Activated naive CD8-positive, alpha-beta T cell treated with anti-CD3 and anti-CD28 coated beads, Interleukin-2, amount 50 U/mL, for 16 hours (primary cell): ENCODE data around the gene PNPLA1.

Source experiments
- DNase-seq: peaks from one replicate; pipeline ENCODE4 v3.0.0-alpha.2; 2020; ENCODE audit warnings: low read depth, low spot score

PNPLA1 gene, protein sequence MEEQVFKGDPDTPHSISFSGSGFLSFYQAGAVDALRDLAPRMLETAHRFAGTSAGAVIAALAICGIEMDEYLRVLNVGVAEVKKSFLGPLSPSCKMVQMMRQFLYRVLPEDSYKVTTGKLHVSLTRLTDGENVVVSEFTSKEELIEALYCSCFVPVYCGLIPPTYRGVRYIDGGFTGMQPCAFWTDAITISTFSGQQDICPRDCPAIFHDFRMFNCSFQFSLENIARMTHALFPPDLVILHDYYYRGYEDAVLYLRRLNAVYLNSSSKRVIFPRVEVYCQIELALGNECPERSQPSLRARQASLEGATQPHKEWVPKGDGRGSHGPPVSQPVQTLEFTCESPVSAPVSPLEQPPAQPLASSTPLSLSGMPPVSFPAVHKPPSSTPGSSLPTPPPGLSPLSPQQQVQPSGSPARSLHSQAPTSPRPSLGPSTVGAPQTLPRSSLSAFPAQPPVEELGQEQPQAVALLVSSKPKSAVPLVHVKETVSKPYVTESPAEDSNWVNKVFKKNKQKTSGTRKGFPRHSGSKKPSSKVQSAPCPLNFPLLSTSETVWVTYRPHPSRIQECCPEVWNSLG

DNA sequence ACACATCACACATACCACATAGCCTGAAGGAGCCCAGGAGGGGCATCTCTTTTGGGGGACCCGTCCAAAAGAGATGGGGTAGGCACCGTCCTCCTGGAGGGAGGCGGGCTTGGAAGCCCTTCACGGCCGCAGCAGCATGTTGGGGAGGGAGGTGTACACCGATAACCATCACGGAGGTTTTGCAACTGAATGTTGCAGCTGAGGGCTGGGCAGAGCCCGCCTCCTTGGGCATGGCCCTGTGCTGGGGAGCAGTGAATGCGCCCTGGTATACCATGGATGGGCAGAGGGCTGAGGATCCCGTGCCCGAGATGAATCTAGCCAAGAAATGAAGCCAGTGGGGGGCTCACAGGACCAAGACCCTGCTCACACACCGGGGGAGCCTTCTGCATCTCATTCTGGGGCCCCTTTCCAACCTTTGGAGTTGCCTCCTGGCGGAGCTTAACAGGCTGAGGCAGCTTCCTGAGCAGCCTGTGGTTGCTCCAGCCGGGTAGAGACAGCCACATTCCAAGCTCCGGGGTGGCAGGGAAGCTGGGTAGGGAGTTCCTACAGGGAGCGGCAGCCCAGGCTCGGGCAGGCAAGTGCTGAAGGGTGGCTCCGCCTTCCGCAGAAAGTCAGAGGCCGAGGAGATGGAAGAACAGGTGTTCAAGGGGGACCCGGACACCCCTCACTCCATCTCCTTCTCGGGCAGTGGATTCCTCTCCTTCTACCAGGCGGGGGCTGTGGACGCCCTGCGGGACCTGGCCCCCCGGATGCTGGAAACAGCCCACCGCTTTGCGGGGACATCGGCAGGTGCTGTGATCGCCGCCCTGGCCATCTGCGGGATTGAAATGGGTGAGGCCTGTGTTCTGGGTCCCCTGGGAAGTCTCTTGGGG lies at the start of gene PNPLA1:
TSS of gene PNPLA1 (plus strand) at position 227 of the 872 bp plus-strand sequence. CDS start at position 627, 400 bp downstream.
- no peak for DNase-seq

DNA sequence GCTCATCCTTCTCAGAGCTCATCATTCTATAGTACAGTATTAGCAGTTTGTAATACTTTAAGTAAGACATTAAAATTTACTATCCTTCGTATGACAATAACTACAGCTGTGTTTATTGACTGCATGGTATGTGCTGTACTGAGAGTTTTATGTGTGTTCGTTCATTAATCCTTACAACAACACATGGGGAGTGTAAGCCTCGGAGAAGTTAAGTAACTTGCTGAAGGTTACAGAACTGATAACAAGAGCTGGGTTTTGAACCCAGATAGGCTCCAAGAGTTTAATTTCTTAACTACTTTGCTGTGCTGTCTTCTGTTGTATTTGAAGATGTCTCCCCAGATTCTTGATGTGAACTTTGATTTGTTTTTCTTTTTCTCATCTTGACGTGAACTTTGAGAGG lies 49.6 kb upstream of the PNPLA1 start:
- DNase-seq = no peak

DNA sequence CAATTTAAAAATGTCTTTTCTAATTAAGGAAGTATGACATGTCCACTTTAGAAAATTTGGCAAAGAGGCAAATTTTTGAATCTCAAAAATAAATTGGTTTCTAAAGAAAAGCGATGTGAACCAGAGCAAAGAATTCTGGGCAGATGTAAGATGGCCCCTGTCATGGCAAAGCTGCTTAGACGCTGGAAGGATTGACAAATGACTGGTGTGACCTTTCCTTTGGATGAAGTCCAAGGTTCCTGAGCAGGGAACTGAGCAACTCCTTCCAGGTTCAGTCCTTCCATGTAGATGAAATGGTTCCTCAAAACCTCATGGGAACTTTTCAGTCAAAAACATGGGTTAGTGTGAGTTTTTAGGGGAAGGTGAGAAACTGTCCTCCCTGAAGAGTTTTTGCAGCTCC lies 48.2 kb upstream of the PNPLA1 start:
- DNase-seq = no peak

DNA sequence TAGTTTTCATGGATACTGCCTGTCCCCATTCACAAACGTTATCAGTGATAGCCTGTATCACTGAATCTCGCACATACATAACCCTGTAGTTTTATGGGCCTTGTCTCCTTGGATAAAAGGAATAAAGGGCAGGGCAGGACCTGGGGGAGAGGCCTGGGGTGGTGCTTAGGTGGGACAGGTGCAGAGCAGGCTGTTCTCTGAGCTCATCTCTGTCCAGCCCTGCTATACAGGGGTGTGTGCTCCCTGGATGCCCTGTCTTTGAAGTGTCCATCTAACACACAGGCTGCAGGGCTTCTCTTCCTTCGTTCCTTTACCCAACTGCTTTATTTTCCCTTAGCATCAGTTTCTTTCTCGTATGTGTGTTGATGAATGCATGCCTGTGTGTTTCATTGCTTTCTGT lies 46.9 kb upstream of the PNPLA1 start:
- no peak for DNase-seq

DNA sequence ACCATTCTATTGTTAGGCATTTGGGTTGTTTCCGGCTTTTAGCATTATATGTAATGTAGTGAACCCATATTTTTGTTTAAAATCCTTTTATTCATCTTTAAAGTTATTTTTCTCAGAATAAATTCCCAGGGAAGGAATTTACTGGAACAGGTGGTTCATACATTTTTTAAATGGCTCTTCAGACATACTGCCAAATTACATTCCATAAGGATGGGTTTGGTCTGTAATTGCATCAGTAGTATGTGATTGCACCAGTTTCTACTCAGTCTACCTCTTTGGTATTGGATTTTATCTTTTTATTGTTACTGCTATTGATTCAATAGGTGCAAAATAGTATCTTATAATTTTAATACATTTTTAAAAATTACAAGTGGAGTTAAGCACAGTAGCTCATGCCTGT lies 46.2 kb upstream of the PNPLA1 start:
- no peak for DNase-seq

DNA sequence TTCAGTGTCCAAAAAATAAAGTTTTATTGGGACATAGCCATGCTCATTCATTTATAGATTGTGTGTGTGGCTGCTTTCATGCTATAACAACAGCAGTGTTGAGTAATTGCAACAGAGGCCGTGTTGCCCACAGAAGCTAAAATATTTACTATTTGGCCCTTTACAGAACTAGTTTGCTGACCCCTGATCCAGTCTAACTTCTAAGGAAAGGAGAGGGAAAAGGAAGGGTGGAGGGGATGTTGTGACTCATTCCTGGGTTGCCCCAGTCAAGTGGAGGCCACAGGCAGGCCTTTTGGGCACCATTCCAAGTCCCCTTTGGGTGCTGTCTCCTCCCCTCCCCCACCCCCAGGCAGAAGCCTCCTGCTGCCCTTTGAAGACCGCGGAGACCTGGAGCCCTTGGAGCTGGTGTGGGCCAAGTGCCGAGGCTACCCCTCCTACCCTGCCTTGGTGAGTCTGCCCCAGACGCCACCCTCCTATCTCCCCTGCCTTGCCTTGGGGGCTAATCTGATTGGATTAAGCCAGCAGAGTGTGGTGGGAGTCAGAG lies 44.9 kb upstream of the PNPLA1 start:
- no peak for DNase-seq

DNA sequence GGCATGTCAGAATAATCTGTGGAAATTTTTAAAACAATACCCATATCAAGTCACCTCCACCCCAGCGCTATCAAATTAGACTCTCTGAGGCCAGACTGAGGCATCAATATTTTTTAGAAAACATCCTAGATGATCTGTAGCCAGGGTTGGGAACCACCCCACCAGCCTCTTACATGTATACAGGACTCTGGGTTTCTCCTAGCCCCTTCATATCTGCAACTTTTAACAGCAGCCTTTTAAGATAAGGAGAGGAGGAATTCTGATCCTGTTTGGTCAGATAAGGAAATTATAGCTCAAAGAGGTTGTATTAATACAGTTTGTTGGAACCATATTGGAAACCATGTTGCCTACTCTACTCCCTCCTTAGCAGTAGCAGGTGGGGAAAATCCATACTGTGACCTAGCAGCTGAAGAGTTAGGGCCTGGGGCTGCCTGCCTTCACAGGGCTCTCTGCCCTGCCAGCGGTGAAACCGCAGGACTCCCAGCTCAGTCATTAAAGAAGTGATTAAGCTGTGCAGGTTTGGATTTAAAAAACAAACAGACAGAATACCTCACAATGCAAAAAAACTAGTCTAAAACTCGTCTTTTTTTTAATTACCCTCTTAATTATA lies 43.3 kb upstream of the PNPLA1 start:
- DNase-seq = no peak

DNA sequence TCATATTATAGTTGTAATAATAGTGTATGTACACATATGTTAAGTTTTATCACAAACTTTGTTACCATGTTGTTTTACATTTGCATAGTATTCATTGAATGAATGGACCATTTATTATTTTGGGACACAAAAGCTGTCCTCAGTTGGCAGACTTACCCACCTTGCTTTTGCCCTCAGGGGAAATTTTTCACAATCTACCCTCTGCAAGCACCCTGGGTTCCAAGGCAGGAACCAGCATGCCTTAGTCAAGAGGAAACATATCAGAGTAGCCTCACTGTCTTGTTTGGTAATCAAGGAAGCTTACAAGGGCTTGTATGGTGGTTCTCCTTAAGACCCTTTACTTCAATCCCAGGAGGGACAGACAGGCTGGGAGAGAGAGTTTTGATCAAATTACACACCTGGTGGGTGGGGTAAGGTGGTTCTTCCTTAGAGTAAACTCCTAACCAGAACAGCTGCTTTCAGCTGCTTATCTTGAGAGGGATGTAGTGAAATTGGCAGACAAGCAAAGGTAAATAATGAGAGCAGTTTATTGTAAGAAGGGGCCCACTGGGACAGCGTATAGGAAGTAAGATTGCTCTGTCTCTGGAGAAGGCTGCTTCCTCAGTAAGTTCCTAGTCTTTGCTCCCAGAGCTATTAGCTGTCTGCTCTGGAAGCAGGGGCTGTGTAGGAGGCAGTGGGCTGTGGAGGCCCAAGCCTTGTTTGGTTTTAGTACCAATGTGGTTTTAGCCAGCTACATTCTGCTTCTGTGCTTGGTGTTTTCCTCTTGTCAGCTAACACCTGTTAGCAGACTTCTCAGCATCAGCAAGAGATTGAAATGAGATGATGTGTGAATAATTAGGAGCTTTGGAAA lies 42.3 kb upstream of the PNPLA1 start:
- no peak for DNase-seq

DNA sequence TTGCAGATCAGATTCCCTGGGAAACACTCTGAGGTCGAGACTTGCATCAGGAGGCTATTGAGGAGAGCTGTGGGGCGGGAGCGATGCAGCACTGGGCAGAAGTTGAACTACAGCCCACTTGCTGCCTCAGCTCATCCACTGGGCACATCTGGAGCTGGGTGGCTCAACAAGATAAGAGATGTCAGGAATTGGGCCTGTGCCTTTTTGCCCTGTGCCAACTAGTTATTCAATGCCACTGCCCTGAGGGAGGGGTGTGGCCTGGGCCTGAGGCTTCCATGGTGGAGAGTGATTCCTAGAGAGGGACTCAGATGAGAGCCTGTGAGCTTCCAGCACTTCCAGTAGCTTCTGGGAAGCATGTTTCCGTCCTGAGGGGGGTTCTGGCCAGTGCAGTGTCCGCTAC lies 40.6 kb upstream of the PNPLA1 start:
- no peak for DNase-seq

DNA sequence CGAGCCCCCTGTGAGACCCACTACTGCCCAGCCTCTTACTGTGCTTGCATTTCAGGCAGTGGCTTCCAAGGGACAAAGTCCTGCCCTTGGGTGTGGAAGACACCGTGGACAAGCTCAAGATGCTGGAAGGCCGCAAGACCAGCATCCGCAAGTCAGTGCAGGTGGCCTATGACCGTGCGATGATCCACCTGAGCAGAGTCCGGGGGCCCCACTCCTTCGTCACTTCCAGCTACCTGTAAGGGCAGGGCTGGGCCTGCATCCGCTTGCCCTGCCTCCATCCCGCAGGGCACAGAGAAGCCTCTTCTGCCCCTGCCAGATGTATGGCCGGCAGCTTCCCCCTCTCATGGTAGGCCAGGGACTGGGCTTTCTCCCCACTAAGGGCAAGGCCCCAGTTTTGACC lies 39.5 kb upstream of the PNPLA1 start:
- no peak for DNase-seq

DNA sequence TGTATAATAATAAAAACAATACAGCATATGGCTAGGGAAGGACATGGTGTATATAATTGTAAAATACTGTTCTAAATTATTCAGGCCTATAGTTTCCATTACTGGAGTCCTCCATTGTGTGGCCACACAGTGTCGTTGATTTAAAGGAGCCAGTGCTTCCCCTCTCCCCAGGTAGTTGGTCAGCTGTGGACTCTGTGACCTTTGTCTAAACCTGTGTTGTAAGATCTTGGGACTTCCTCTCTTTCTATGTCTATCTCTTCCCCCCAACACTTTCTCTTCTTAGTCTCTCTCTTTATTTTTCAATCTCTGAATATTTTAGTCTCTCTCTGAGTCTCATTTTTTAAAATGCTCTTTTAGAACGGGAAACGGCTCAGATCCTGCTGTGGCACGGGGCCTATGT lies 37.7 kb upstream of the PNPLA1 start:
- DNase-seq = no peak

DNA sequence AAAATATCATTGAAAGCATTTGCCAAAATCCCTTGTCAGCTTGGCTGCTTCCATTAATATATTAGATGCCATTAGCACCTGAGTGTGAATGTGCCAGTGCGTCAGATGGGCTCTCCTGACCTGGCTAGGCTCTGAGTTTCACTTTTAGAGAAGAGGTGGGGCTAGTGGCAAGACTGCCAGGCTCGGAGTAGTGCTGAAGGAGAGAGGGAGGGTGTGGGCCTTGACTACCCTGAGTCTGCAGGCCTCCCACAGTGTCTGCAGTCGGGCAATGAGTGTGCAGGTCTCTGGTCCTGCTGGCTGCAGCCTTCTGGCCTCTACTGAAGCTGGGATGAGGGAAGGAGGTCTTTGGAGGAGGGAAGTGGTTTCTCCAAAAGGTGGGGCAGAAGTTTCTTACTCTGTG lies 34.6 kb upstream of the PNPLA1 start:
- no peak for DNase-seq

DNA sequence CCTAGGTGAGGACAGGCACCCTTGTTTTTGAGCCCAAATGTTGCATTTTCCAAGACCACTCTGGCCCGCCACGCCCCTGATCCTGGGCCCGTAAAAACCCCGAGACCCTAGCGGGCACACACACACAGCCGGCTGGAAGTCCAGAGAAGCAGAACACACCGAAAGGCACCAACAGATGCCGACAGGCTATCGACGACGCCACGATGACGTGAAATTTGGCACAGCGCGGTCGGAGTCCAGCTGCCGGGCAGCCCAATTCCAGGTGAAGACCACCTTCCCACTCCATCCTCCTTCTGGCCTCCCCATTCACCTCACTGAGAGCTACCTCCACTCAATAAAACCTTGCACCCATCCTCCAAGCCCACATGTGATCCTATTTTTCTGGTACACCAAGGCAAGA lies 34.0 kb upstream of the PNPLA1 start:
- no peak for DNase-seq

DNA sequence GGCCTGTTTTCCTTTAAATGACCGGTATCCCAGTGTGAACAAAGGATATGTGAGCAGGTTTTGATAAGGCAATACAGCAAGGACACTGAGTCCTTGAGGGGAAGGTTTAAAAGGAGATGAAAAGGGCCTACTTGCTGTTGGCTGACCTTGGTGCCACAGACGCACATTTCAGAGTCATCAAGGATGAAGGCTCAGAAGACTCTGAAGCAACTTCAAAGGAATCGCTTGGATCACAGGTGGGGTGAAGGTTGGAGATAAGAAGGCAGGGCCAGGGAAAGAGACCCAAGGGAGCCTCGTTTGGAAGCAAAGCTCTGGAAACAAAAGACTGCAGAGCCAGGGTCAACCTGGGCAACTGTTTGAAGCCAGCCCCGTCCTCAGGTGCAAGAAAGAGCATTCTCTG lies 30.1 kb upstream of the PNPLA1 start:
- no peak for DNase-seq

DNA sequence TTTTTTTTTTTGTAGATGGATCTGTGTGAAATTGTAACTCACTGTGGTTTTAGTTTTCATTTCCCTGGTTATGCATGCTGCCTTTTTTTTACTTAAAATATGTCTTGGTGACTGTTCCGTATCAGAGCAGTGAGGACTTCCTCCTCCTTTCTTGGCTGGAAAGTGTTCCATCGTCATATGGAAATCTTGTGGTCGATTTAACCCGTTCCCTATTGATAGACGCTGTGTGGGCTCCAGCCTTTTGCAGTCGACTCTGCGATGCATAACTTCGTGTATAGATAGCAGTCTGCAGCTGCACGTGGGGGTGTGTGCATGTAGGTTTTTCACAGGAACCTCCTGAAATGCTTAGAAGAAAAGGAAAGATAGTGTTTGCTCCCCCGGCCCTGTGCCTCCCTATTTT lies 28.1 kb upstream of the PNPLA1 start:
- DNase-seq = no peak

DNA sequence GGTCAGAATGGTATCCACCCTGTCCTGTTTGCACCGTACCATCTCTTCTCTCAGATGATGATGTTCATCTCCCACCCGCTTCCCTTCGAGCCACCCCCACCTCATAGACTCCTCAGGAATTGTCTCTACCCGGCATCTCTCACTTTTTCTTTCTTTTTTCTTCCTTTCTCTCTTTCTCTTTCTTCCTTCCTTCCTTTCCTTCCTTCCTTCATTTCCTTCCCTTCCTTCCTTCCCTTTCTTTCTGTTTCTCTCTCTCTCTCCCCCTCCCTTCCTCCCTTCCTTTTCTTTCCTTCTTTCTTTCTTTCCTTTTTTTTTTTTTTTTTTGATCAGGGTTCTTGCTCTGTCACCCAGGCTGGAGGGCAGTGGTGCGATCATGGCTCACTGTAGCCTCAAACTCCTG lies 27.7 kb upstream of the PNPLA1 start:
- no peak for DNase-seq

DNA sequence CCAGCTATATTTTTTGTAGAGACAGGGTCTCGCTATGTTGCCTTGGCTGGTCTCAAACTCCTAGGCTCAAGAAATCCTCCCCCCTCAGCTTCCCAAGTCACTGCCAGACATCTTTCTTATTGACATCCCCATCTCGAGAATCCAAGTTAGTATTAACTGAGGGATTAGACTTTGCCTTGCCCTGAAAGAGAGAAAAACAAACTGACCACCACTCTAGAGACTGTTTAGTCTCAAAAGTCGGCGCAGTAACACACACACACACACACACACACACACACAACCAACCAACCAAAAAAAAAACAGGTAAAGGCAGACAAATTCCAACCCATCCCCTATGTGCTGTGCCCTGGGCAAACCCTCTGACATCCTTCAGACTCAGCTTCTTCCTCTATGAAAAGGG lies 27.2 kb upstream of the PNPLA1 start:
- DNase-seq = no peak

DNA sequence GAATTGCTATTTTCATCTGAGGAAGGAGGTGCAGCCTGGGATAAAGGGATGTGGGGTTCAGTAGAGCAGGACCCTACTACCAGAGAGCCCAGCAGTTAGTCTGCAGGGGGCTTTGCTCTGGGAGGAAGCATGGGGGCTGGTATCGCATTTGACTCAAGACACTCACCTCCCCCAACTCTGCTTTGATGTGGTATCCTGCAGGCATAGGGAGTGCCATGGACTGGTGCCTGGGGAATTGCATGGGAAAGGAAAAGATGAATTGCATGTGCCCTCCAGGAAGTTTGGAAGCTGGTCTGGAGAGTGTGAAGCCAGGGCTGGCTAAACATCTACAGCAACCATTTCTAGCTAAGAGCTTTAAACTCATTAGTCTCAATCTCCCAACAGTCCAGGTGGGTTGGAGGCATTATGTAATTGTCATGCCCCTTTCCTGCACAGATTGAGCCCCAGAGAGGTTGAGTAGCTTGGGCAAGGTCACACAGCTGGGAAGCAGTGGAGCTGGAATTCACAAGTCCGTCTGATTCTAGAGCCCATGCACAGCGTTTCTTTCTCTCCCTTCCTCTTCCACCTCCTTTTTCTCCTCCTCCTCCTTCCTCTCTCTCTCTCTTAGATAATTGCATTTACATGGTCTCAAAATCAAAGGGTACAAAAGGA lies 26.2 kb upstream of the PNPLA1 start:
- no peak for DNase-seq

DNA sequence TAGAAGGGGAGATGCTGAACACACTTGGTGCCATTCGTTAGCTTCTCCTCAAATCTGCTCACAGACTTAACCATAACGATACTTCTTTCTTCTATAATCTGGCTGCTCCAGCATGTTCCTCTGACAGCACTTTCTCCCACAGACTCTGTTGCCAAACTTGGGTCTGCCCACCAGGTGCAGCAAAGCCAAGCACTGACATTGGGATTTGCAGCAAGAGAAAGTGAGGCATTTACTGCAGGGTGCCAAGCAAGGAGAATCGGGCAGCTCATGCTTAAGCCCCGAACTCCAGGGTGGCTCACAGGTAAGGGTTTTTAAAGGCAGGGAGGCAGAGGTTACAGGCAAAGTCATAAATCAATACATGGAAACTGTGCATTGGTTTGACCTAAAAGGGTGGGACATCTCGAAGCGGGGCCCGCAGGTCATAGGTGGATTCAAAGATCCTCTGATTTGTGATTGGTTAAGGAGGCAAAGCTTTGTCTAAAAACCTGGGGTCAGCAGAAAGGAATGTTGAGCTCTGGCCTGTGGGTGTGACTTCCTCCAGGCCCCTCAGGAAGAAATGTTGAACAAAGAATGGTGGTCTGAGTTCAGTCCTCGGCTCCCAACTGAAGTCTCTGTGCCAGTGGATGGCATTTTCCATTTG lies 25.1 kb upstream of the PNPLA1 start:
- DNase-seq = no peak

DNA sequence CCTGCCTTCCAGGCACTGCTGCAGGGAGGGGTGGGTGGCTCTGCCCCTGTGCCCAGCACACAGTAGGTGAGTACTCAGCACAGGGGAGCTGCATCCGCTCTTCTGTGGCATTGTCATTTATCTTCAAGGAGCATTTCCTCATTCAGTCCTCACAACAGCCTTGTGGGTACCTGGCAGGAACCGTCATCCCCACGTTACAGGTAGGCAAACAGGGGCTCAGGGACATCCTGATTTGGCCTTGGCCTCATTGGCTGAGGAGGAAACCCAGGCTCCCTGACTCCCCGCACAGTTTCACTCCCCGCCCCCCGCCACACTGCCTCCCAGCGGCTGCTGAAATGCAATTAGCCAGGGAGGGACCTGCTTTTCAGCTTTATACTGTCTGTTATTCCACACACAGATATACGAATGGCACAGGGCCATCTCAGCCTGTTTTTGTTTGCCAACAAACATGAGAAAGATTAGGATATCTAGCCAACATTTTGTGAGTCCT lies 24.2 kb upstream of the PNPLA1 start:
- no peak for DNase-seq
